ENCODE results near the gene DYSF. TPM values are rescaled to one million over a fixed set of nuclear protein-coding genes. Genes with fewer than 3 reads are reported as not detected.

Gene DYSF
- total RNA-seq, 1 experiment from 2014 or later: 0.89 TPM

GRCh38 chr2:71620116-71620515 lies 166.8 kb downstream of the DYSF start (continued):
- TF ChIP-seq REST (IDR thresholded peaks at IDR 0.05; ENCODE audit: low read depth) (no peak), EZH2phosphoT487 (IDR thresholded peaks at IDR 0.05; ENCODE audit: borderline replicate concordance) (no peak), JUND (IDR thresholded peaks at IDR 0.05) (no peak), TCF7L2 (IDR thresholded peaks at IDR 0.05; ENCODE audit: borderline replicate concordance, extremely low read depth, insufficient read depth, insufficient read length) (no peak), RAD21 (IDR thresholded peaks at IDR 0.05; ENCODE audit: low read depth) (no peak), EZH2 (IDR thresholded peaks at IDR 0.05) (no peak), CEBPB (IDR thresholded peaks at IDR 0.05; ENCODE audit: low read depth) (no peak), ZFX (IDR thresholded peaks at IDR 0.05) (no peak), FOSL1 (IDR thresholded peaks at IDR 0.05; ENCODE audit: low read depth) (no peak)

GRCh38 chr2:71620851-71621251 lies 167.5 kb downstream of the DYSF start:
- DNase-seq (ENCODE audit: low read depth, low spot score) (no peak), ATAC-seq (no peak)
- Histone ChIP-seq H3K4me3 (replicated peaks in 1 of 2; ENCODE audit: low read depth in 1 of 2, low read length in 2 of 2) (no peak overlapping the region), H3K4me1 (ENCODE audit: control insufficient read depth in 1 of 2, insufficient read depth in 2 of 2, low read length in 2 of 2) (no peaks in the 10 kb centered on the region), H3K27me3 (ENCODE audit: insufficient read depth, low read length) (no peaks in the 10 kb centered on the region), H4K20me1 (ENCODE audit: insufficient read depth) (no peaks in the 10 kb centered on the region), H3K9me3 (ENCODE audit: control insufficient read depth in 1 of 2, insufficient read depth in 1 of 2, low read depth in 1 of 2, low read length in 2 of 2) (no peaks in the 10 kb centered on the region), H3K9ac (ENCODE audit: low read length) (no peak overlapping the region), H2AFZ (ENCODE audit: low read depth, low read length, poor library complexity, severe bottlenecking) (no peak overlapping the region), H3K79me2 (ENCODE audit: insufficient read depth, low read length) (no peaks in the 10 kb centered on the region), H3K9me2 (ENCODE audit: insufficient read depth) (no peaks in the 10 kb centered on the region), H3K4me2 (ENCODE audit: low read length) (no peak overlapping the region), H3K27ac (ENCODE audit: low read depth, low read length) (no peak overlapping the region), H3K36me3 (ENCODE audit: control insufficient read depth in 1 of 2, insufficient read depth in 2 of 2, low read length in 2 of 2) (no peaks in the 10 kb centered on the region)
- intact Hi-C loops (cut with micrococcal nuclease): no loop called here
- BruUV-seq (replicated peaks): no TSS peak
- ChIA-PET CTCF (interaction anchor here (1.4 kb wide), 1 partner anchor 177 kb away, joined by 7 read pairs; no protein-coding TSS in a partner anchor), RAD21 (ENCODE audit: low non-redundant PET in 1 of 2, low total read pairs in 2 of 2, uncharacterized antibody in 2 of 2, unreplicated experiment in 2 of 2) (no interaction called here), POLR2A (no interaction called here)
- no peak for TF ChIP-seq YY1 (IDR thresholded peaks at IDR 0.05; ENCODE audit: extremely low read depth, insufficient replicate concordance, low read depth, low read length)
- TF ChIP-seq RAD21 (IDR thresholded peaks at IDR 0.05; ENCODE audit: low read depth): no peak
- no peak for TF ChIP-seq ELF1 (IDR thresholded peaks at IDR 0.05; ENCODE audit: borderline replicate concordance, low read depth)
- TF ChIP-seq SP1 (IDR thresholded peaks at IDR 0.05; ENCODE audit: low read depth): no peak
- no peak for TF ChIP-seq EGR1 (IDR thresholded peaks at IDR 0.05; ENCODE audit: low read depth)
- TF ChIP-seq REST (IDR thresholded peaks at IDR 0.05; ENCODE audit: low read depth): no peak
- no peak for TF ChIP-seq POLR2AphosphoS5 (IDR thresholded peaks at IDR 0.05; ENCODE audit: low read depth, low read length)
- no peak for TF ChIP-seq FOSL1 (IDR thresholded peaks at IDR 0.05; ENCODE audit: low read depth)
- TF ChIP-seq CTCF (IDR thresholded peaks at IDR 0.05 in 2 of 3, conservative IDR thresholded peaks at IDR 0.05 in 1 of 3; ENCODE audit: borderline replicate concordance in 1 of 3, insufficient read depth in 1 of 3, low read depth in 2 of 3, low read length in 2 of 3): no peak
- no peak for TF ChIP-seq CEBPB (IDR thresholded peaks at IDR 0.05; ENCODE audit: low read depth)
- no peak for TF ChIP-seq MAX (IDR thresholded peaks at IDR 0.05)
- no peak for TF ChIP-seq CBX3 (IDR thresholded peaks at IDR 0.05; ENCODE audit: low read depth)
